Cardiac fibroblast (primary cell): Measurements from ENCODE around the gene LIMA1.

ENCODE experiments used
- DNase-seq, 2 donors: peaks; one replicate each; pipeline versions ENCODE4 v3.0.0 to v3.0.0-alpha.2; 2010; ENCODE audit warnings: low read depth in 2 of 2
- H3K4me3 ChIP-seq, 2 donors: replicated peaks in 1 of 2; 1 replicate in 1 of 2; 2 replicates in 1 of 2; pipeline ENCODE4 v1.5.1; 2011; ENCODE audit warnings: low read depth in 2 of 2, low read length in 2 of 2, mild to moderate bottlenecking in 2 of 2, moderate library complexity in 1 of 2
- TF ChIP-seq, protein P1 (sequence below): IDR thresholded peaks from one replicate; pipeline ENCODE4 v1.5.1; 2011; ENCODE audit warnings: low read depth, mild to moderate bottlenecking, low read length, inconsistent platforms

LIMA1 gene

DNA sequence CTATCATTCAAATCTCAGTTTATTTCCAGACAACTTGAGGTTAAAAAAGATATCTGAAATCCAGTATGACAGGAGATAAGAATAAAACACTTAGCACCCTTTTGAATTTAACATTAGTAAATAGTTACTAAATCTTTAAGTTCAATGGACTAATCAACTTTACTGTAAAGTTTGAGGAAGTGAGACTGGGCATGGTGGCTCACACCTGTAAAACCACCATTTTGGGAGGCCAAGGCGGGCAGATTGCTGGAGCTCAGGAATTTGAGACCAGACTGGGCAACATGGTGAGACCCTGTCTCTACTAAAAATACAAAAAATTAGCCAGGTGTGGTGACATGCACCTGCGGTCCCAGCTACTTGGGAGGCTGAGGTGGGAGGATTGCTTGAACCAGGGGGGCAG is 75.9 kb downstream of the LIMA1 start:
- DNase-seq, result no peak
- TF ChIP-seq, protein P1, sequence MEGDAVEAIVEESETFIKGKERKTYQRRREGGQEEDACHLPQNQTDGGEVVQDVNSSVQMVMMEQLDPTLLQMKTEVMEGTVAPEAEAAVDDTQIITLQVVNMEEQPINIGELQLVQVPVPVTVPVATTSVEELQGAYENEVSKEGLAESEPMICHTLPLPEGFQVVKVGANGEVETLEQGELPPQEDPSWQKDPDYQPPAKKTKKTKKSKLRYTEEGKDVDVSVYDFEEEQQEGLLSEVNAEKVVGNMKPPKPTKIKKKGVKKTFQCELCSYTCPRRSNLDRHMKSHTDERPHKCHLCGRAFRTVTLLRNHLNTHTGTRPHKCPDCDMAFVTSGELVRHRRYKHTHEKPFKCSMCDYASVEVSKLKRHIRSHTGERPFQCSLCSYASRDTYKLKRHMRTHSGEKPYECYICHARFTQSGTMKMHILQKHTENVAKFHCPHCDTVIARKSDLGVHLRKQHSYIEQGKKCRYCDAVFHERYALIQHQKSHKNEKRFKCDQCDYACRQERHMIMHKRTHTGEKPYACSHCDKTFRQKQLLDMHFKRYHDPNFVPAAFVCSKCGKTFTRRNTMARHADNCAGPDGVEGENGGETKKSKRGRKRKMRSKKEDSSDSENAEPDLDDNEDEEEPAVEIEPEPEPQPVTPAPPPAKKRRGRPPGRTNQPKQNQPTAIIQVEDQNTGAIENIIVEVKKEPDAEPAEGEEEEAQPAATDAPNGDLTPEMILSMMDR, result no peak
- H3K4me3 ChIP-seq, result no peak overlapping the region

DNA sequence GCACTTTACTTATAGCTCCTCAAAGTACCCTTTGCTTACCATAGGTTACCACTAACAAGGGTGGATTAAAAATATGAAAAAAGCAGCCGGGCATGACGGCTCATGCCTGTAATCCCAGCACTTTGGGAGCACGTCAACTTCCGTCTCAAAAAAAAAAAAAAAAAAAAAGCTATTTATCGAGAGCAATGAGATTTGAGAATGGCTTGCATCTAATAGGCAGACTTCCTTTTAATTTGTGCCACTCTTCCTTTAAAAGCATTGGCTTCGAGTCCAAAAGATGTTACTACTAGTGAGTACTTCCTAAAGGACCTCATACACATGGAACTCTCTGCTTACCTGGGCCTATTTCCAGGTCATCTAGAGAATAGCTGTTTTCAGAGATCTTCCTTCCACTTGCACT is 77.7 kb downstream of the LIMA1 start:
- TF ChIP-seq, protein P1, result no peak
- no peak overlapping the region for H3K4me3 ChIP-seq
- no peak for DNase-seq

DNA sequence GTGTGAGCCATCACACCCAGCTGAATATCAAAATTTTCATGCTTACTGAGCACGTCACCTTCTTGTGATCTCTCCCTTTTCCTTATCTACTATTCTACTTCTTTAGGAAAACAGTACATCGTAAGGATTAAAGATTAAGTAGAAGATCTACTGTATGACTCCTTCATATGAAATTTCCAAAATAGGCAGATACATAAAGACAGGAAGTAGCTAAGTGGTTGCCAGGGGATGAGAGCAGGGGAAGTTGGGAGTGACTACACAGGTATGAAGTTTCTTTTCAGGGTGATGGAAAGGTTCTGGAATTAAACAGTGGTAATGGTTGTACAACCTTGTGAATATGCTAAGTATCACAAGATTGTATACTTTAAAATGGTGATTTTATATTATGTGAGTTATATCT is 79.6 kb downstream of the LIMA1 start:
- no peak overlapping the region for H3K4me3 ChIP-seq
- TF ChIP-seq, protein P1, result no peak
- no peak for DNase-seq

DNA sequence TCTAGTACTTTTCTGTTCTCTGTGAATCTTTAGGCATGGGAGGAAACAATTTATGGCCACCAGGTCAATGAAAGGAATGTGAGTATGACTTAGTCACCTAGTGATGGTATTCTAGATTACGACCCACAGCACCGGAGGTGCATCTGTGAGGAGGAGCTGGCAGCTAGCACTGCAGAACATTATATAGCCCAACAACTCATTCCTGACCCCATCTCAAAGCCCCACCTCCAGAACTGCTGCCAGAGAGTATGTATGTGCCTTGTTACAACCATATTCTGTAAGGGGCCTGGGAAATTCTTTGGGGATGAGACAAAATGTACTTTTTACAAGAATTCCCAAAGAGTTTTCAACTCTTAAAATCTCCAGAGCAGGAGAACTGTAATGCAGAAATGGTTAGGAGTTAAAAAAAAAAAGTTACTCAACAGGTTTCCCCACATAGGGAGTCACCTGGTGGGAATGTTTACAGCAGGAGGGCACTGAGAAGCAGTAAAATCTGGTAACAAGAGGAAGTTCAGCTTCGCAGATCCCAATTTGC is 81.3 kb downstream of the LIMA1 start:
- H3K4me3 ChIP-seq, result no peak overlapping the region
- TF ChIP-seq, protein P1, result no peak
- peak; percentile 62 to 94 for DNase-seq

DNA sequence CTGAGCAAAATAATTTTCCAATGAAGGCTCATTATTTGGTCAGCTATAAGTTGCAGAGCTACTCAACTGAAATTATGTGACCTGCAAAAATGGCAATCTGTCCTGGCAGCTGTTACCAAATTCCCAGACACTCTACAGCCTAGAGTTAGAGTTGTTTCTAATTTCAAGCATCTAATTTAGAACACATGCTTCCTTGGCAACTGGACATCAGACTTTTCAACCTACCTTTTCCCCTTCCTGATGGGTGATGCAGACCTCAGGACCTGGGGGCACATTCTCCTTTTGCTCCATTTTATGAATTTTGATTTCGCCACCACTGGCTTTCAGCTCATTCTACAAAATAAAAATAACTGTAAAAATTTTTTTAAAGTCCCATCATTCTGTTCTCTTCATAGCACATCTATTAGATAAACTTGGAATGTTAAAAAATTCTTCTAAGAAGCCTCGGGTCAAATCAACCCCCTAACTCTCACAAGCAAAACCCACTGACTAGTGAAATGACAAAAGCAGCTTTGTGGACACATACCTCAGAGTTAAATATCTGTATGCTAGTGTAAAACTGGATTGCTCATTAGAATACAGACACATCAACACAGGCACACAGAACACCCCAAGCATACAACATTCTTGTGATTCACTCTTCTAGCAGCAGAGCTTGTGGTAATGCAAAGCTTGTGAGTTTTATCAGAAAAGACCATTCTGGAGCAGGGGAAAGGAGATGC is 82.6 kb downstream of the LIMA1 start:
- TF ChIP-seq, protein P1, result no peak
- H3K4me3 ChIP-seq, result no peak overlapping the region
- DNase-seq, result peak; percentile 68 to 69

DNA sequence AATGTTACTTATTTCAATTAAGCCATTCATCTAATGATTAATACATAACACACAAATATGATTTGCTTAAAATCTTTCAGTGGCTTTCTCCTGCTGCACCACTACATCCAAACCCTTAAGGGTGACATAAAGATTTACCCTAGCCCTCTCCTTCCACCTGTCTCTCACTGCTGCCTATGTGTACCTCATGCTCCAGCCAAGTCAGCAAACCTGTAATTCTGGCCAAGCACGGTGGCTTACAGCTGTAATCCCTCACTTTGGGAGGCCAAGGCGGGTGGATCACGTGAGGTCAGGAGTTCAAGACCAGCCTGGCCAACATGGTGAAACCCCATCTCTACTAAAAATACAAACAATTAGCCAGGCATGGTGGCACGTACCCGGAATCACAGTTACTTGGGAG is 84.5 kb downstream of the LIMA1 start:
- H3K4me3 ChIP-seq, result no peak overlapping the region
- TF ChIP-seq, protein P1, result no peak
- DNase-seq, result no peak
